DOHH2 (cell line): ENCODE results near the gene NME8.

Source experiments
- H3F3A ChIP-seq: fragments of 200-600 bp; sonication (generic), shearing (Covaris generic); 2 replicates; pipeline ENCODE4 v1.6.0; 2016; ENCODE audit warnings: antibody characterized with exemption, mild to moderate bottlenecking; ENCODE audit not compliant: control insufficient read depth, insufficient read depth
- H3K27ac ChIP-seq: fragments of 200-600 bp; sonication (generic); 2 replicates; pipeline ENCODE4 v1.5.1; 2014; ENCODE audit warnings: low read depth, mild to moderate bottlenecking, low read length, moderate library complexity
- H3K27me3 ChIP-seq: fragments of 200-600 bp; sonication (generic); 2 replicates; pipeline ENCODE4 v1.6.1; 2014; ENCODE audit warnings: mild to moderate bottlenecking, low read length, mixed read lengths; ENCODE audit not compliant: control insufficient read depth
- H3K36me3 ChIP-seq: fragments of 200-600 bp; sonication (generic); 2 replicates; pipeline ENCODE4 v1.6.1; 2014; ENCODE audit warnings: mild to moderate bottlenecking, low read length, moderate library complexity, mixed read lengths; ENCODE audit not compliant: control insufficient read depth
- H3K4me1 ChIP-seq: fragments of 200-600 bp; sonication (generic); 2 replicates; pipeline ENCODE4 v1.6.1; 2014; ENCODE audit warnings: mild to moderate bottlenecking, low read length, mixed read lengths; ENCODE audit not compliant: control insufficient read depth
- H3K4me2 ChIP-seq: fragments of 200-600 bp; sonication (generic); 2 replicates; pipeline ENCODE4 v1.6.0; 2014; ENCODE audit warnings: mild to moderate bottlenecking, low read length, moderate library complexity
- H3K4me3 ChIP-seq: fragments of 200-600 bp; sonication (generic); 2 replicates; pipeline ENCODE4 v1.5.1; 2014; ENCODE audit warnings: mild to moderate bottlenecking, low read length, mixed read lengths
- H3K79me2 ChIP-seq: fragments of 200-600 bp; sonication (generic); 2 replicates; pipeline ENCODE4 v1.6.1; 2014; ENCODE audit warnings: mild to moderate bottlenecking, low read length, mixed read lengths; ENCODE audit not compliant: control insufficient read depth
- H3K9me2 ChIP-seq: fragments of 200-600 bp; sonication (generic); replicated peaks from 2 replicates; pipeline ENCODE4 v1.6.1; 2014; ENCODE audit warnings: mild to moderate bottlenecking, low read length, mixed read lengths; ENCODE audit not compliant: control insufficient read depth
- H3K9me3 ChIP-seq: fragments of 200-600 bp; sonication (generic); 2 replicates; pipeline ENCODE4 v1.6.1; 2014; ENCODE audit warnings: antibody characterized with exemption, low read length, mixed read lengths; ENCODE audit not compliant: control insufficient read depth, insufficient read depth
- H4K20me1 ChIP-seq: fragments of 200-600 bp; sonication (generic); 2 replicates; pipeline ENCODE4 v1.6.0; 2014; ENCODE audit warnings: low read depth, mild to moderate bottlenecking, antibody characterized with exemption, low read length, moderate library complexity; ENCODE audit not compliant: control insufficient read depth, insufficient read depth
- CTCF ChIP-seq: fragments of 200-600 bp; sonication (generic); IDR thresholded peaks from one replicate; pipeline ENCODE4 v1.5.1; 2014; ENCODE audit warnings: antibody characterized with exemption, mild to moderate bottlenecking, low read depth, low read length; ENCODE audit not compliant: poor library complexity, severe bottlenecking
- EZH2phosphoT487 ChIP-seq: fragments of 200-600 bp; sonication (generic); IDR thresholded peaks from 2 replicates; pipeline ENCODE4 v1.6.1; 2017; ENCODE audit warnings: borderline replicate concordance, mild to moderate bottlenecking, antibody characterized with exemption, low read length, moderate library complexity, mixed read lengths

Gene NME8

GRCh38 chr7:37932543-37932942 is 84.1 kb downstream of the NME8 start:
- no peak for TF ChIP-seq EZH2phosphoT487
- no peak overlapping the region for H3K27ac ChIP-seq
- no peaks in the 10 kb centered on the region for H3F3A ChIP-seq
- H3K36me3 ChIP-seq: no peaks in the 10 kb centered on the region
- no peaks in the 10 kb centered on the region for H3K27me3 ChIP-seq
- H3K9me2 ChIP-seq: no peaks in the 10 kb centered on the region
- no peaks in the 10 kb centered on the region for H4K20me1 ChIP-seq
- H3K9me3 ChIP-seq: no peaks in the 10 kb centered on the region
- no peak overlapping the region for H3K4me2 ChIP-seq
- H3K4me1 ChIP-seq: no peaks in the 10 kb centered on the region
- no peaks in the 10 kb centered on the region for H3K79me2 ChIP-seq
- no peak overlapping the region for H3K4me3 ChIP-seq

- Histone ChIP-seq H3K4me1 (no peaks in the 10 kb centered on the region), H3K9me3 (no peaks in the 10 kb centered on the region), H3K79me2 (no peaks in the 10 kb centered on the region), H3K4me3 (no peak overlapping the region), H3F3A (no peaks in the 10 kb centered on the region), H3K27ac (no peak overlapping the region), H3K36me3 (no peaks in the 10 kb centered on the region), H4K20me1 (no peaks in the 10 kb centered on the region), H3K4me2 (no peak overlapping the region), H3K27me3 (no peaks in the 10 kb centered on the region), H3K9me2 (no peaks in the 10 kb centered on the region)
- TF ChIP-seq CTCF (no peak), EZH2phosphoT487 (no peak)
Measured at GRCh38 chr7:37933018-37933566, 84.7 kb downstream of the NME8 start.

GRCh38 chr7:37942934-37943610 is 94.7 kb downstream of the NME8 start:
- Histone ChIP-seq H3K4me1 (no peaks in the 10 kb centered on the region), H3K9me2 (no peaks in the 10 kb centered on the region), H4K20me1 (no peaks in the 10 kb centered on the region), H3K4me2 (no peak overlapping the region), H3K79me2 (no peaks in the 10 kb centered on the region), H3K27ac (no peak overlapping the region), H3F3A (no peaks in the 10 kb centered on the region), H3K27me3 (no peaks in the 10 kb centered on the region), H3K9me3 (no peaks in the 10 kb centered on the region), H3K4me3 (no peak overlapping the region), H3K36me3 (no peaks in the 10 kb centered on the region)
- TF ChIP-seq CTCF: no peak
- TF ChIP-seq EZH2phosphoT487: no peak

- H3K9me3 ChIP-seq: no peaks in the 10 kb centered on the region
- H3K79me2 ChIP-seq: no peaks in the 10 kb centered on the region
- no peaks in the 10 kb centered on the region for H3K36me3 ChIP-seq
- no peak overlapping the region for H3K4me3 ChIP-seq
- no peaks in the 10 kb centered on the region for H3K4me1 ChIP-seq
- H3K9me2 ChIP-seq: no peaks in the 10 kb centered on the region
- H4K20me1 ChIP-seq: no peaks in the 10 kb centered on the region
- H3K27ac ChIP-seq: no peak overlapping the region
- H3K4me2 ChIP-seq: no peak overlapping the region
- TF ChIP-seq CTCF: no peak
- no peak for TF ChIP-seq EZH2phosphoT487
- no peaks in the 10 kb centered on the region for H3K27me3 ChIP-seq
- H3F3A ChIP-seq: no peaks in the 10 kb centered on the region
Measured at GRCh38 chr7:37943905-37944736, 95.7 kb downstream of the NME8 start.
